GM12865 (cell line): Measurements from ENCODE around the gene KRT81.

Experiments used
- DNase-seq: peaks from one replicate; pipeline ENCODE4 v3.0.0; 2010; ENCODE audit warnings: low read depth
- H3K4me3 ChIP-seq: 2 replicates; pipeline ENCODE4 v1.5.1; 2011; ENCODE audit warnings: mild to moderate bottlenecking, low read depth, low read length, control low read depth
- TF ChIP-seq, protein P1 (sequence below): IDR thresholded peaks from 2 replicates; pipeline ENCODE4 v1.5.1; 2011; ENCODE audit warnings: low read length, control low read depth, low read depth, inconsistent platforms; ENCODE audit not compliant: insufficient read depth; ENCODE audit errors: missing control alignments

Gene KRT81

DNA sequence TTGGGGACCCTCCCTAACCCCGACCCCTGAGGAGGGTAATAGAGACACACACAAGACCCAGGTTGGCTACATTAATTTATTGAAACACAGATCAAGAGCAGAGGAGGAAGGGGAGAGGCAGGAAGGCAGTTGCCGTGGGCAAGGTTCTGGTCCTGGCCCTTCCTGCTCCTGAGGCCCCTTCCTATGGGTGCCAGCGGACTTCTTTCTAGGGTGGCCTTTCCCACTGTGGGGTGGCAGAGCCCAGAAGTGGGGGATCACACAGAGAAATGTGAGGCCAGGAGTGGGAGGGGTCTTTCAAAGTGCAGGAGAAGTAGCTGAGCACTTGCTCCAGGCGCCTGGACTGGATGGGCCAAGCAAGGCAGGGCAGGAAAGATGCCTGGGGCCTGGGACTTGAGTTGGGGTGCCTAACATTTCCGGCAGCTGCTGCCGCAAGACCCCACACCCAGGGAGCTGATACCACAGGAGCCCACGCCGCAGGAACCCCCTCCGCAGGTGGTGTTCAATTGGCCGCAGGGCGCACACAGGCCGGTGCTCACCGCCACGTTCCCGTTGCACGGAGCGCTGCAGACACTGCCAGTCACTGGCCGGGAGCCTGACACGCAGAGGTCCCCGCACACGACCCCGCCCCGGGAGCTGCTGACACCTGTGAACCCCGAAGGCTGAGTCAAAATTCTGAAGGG is 5.3 kb downstream of the KRT81 start:
- no peak for DNase-seq
- no peak overlapping the region for H3K4me3 ChIP-seq
- TF ChIP-seq, protein P1, sequence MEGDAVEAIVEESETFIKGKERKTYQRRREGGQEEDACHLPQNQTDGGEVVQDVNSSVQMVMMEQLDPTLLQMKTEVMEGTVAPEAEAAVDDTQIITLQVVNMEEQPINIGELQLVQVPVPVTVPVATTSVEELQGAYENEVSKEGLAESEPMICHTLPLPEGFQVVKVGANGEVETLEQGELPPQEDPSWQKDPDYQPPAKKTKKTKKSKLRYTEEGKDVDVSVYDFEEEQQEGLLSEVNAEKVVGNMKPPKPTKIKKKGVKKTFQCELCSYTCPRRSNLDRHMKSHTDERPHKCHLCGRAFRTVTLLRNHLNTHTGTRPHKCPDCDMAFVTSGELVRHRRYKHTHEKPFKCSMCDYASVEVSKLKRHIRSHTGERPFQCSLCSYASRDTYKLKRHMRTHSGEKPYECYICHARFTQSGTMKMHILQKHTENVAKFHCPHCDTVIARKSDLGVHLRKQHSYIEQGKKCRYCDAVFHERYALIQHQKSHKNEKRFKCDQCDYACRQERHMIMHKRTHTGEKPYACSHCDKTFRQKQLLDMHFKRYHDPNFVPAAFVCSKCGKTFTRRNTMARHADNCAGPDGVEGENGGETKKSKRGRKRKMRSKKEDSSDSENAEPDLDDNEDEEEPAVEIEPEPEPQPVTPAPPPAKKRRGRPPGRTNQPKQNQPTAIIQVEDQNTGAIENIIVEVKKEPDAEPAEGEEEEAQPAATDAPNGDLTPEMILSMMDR = no peak

DNA sequence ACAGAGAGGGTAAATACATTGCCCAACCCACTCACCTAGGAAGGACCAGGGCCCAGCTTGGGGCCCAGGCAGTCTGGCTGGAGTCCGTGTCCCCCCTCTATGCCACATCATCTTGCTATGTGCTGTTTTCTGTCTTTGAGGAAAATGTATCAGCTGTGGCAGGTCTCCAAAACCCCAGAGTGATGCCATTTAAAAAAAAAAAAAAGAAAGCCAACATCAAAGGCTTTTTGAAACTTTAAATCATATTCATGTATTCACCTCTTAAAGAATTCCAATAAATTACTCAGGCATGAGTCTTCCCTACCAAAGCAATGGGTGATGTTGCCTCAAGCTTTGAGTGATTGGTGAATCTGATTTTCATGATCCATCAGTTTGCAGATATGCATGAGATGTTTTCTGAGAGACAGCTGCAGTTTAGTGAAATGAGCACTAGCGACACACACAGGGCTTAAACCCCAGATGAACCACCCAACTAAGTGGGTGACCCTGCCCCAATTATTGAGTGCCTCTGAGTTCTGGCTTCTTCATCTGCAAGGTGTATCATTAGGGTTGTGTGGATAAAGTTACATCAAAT is 6.1 kb downstream of the KRT81 start:
- DNase-seq = no peak
- no peak overlapping the region for H3K4me3 ChIP-seq
- TF ChIP-seq, protein P1 = no peak

DNA sequence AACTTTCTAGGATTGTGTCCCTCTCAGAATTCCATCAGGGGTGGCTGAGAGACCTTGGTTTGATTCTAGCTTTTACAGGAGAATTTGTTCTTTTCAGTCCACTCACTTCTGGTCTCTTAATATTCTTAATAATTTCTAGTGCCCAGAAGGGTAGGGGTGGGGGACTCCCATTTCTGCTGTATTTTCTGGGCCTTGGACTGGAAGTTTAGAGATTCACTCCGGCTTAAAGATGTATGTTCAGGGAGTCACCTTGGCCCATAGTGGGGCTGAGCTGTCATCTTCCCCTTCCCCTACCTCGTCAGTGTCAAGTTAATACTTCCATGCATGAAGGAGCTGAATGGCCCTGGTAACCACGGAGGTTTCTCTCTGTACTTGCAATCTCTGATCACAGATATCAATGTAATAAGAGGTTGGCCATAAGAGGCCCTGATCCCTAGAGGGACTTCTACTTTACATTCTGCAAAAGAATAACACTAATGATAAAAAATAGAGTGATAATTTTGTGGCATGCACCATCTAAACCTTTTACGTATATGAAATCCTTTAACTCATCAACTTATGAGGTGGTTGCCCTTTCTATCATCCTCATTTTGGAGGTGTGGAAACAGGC is 6.7 kb downstream of the KRT81 start:
- TF ChIP-seq, protein P1 = no peak
- no peak overlapping the region for H3K4me3 ChIP-seq
- no peak for DNase-seq

DNA sequence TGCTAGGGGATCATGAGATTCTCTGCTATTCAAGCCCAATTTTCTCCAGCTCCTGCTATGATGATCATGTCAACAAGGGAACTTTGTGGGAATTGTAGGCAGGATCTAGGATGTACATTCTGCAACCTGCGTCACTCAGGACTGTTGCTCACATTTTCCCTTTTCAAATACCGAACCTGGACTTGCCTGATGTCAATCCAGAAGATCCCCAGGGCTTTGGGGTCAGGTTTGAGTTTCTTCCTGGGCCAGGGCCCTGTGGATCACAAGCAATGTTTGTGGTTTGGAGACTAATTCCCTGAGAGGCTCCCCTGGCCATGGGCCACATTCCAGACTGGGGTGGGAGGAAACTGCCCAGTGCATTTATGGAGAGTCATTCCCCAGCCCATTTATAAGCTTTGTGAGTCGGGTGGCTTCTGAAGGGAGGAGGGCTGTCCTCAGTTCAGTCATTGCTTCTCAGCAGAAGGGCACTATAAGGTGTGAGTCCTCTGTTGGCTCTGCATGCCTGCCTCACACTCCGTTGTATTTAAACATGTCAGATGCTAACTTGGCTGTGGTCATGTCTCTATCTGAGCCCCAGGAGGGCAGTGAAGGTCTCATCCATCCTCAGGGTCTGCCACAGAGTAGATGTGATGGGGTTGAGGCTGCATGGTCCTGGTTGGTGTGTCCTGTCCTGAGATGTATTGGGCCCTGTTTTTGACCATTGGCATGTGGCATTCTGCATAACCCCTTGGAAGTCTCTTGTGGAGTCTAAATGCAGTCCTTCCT is 10.4 kb downstream of the KRT81 start:
- no peak for DNase-seq
- TF ChIP-seq, protein P1 = no peak
- no peak overlapping the region for H3K4me3 ChIP-seq

DNA sequence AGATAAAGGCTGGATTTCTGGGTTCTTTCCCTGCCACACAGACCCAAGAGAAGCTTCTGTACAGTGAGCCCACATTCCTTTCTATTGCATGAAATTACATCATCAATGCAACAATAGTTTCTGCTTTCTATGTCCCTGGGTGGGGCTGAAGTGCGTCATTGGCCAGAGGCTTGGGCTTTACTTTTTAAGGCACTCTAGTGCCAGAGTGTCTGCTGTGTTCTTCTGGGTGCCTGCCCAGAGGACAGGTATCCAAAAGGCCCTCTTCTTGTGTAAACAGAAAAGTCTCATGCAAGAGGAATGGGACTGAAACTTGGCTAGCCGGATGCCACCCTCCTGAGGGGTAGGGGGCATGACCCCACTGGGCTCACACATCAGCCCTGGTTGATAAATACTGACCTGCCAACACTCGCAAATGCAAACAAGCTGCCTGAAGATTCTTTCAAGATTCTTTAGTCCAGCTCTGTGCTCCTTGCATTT is 11.0 kb downstream of the KRT81 start:
- no peak overlapping the region for H3K4me3 ChIP-seq
- TF ChIP-seq, protein P1 = no peak
- no peak for DNase-seq

DNA sequence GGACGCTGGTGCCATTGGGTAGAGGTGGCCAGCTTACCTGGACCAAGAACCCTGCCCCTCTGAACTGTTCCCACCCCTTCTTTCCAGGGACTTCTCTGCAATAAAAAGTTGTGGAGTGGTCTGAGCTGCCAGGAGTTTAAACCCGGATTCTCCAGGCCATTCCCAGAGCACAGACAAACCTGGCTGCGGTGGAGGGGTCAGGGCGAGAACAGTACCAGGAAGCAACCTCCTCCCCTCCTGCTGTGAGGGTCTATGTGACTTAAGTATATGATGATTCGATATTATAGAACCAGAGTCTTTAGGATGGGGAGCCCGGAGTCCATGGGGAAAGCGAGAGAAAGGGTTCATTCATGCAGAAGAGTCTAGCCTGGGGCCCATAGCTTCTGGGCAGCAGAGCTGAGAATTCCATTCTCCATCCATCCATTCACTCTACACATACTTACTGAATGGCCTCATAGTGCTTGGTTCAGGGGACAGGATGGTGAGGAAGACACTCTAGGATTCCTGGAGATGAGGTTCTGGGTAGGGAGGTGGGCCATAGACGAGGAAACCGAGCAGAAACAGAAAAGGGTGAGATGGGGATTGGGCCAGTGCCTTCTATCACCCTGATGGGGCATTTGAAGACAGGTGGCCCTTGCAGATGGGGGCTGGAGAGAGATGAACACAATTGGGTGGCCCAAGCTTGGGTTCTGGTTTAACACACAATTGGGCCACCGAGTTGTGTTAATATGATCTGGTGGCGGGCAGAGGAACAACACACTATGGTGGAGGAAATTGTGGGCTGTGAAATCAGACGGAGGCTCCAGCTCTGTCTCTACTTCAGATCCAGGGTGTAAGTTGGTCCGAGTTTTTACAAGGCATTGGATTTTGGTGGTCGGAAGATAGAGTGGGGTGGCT is 11.7 kb downstream of the KRT81 start:
- no peak overlapping the region for H3K4me3 ChIP-seq
- TF ChIP-seq, protein P1 = no peak
- no peak for DNase-seq
